K562 (cell line): Measurements from ENCODE around the gene CT45A1. TPM values are rescaled to one million over a fixed set of nuclear protein-coding genes. Genes with fewer than 3 reads are reported as not detected.

Source experiments
- CC2D1A ChIP-seq: fragments of 450-650 bp; IDR thresholded peaks from 2 replicates; pipeline ENCODE4 v1.6.1; 2017; ENCODE audit warnings: mild to moderate bottlenecking
- CXXC5 ChIP-seq: fragments of 250-450 bp; sonication (Bioruptor Pico); IDR thresholded peaks from 2 replicates; pipeline ENCODE4 v1.8.0; 2022; ENCODE audit warnings: inconsistent platforms, mild to moderate bottlenecking, moderate library complexity
- ELF1 ChIP-seq: fragments of 200-800 bp; sonication (Bioruptor generic); IDR thresholded peaks from 2 replicates; pipeline ENCODE4 v1.6.1; 2016; ENCODE audit warnings: missing genetic modification characterization, missing compliant biosample characterization
- ETV6 ChIP-seq, 3 experiments: fragments of 150-350 bp in 1 of 3; sonication (generic) in 1 of 3; formaldehyde crosslinking in 1 of 3; IDR thresholded peaks; 2 replicates each; pipeline versions ENCODE4 v1.6.1 to v1.8.0; 2014 to 2022; ENCODE audit warnings: borderline replicate concordance in 2 of 3, low read depth in 2 of 3, antibody characterized with exemption in 1 of 3, low read length in 1 of 3, mild to moderate bottlenecking in 1 of 3, missing genetic modification reagents in 1 of 3
- FUS ChIP-seq: fragments of 200-400 bp; formaldehyde crosslinking; optimal IDR thresholded peaks from 2 replicates; pipeline ENCODE3; 2017; ENCODE audit warnings: low read depth, low read length
- HIVEP1 ChIP-seq: fragments of 250-450 bp; sonication (Bioruptor Pico); IDR thresholded peaks from 2 replicates; pipeline ENCODE4 v1.4.0; 2020; ENCODE audit warnings: mild to moderate bottlenecking
- KLF16 ChIP-seq: IDR thresholded peaks from 2 replicates; pipeline ENCODE4 v1.6.1; 2016; ENCODE audit warnings: antibody characterized with exemption
- RAD21 ChIP-seq, 2 experiments: fragments of 250-450 bp in 1 of 2; fragments of 450-650 bp in 1 of 2; sonication (Bioruptor Pico) in 1 of 2; formaldehyde crosslinking in 1 of 2; IDR thresholded peaks in 1 of 2; conservative IDR thresholded peaks in 1 of 2; 2 replicates each; pipeline versions ENCODE4 v1.4.0 to v1.8.0; 2020 to 2022; ENCODE audit warnings: mild to moderate bottlenecking in 2 of 2, moderate library complexity in 1 of 2
- SPI1 ChIP-seq: IDR thresholded peaks from 2 replicates; pipeline ENCODE4 v1.6.1; 2011; ENCODE audit warnings: low read depth, low read length, control low read depth, borderline replicate concordance
- SRF ChIP-seq, 2 experiments: fragments of 250-450, 450-650 bp in 1 of 2; sonication (Bioruptor Pico) in 1 of 2; sonication (generic) in 1 of 2; formaldehyde crosslinking; IDR thresholded peaks; 2 replicates each; pipeline versions ENCODE4 v1.5.0 to v1.5.1; 2020 to 2022; ENCODE audit warnings: mild to moderate bottlenecking in 1 of 2, missing genetic modification reagents in 1 of 2
- STAG1 ChIP-seq: sonication (generic); formaldehyde crosslinking; IDR thresholded peaks from 2 replicates; pipeline ENCODE4 v1.5.0; 2020; ENCODE audit warnings: missing genetic modification reagents, borderline replicate concordance
- TAF9B ChIP-seq: fragments of 450-650 bp; IDR thresholded peaks from 2 replicates; pipeline ENCODE4 v1.6.1; 2018; ENCODE audit warnings: mild to moderate bottlenecking; ENCODE audit not compliant: partially characterized antibody
- XRCC3 ChIP-seq: fragments of 450-650 bp; IDR thresholded peaks from 2 replicates; pipeline ENCODE4 v1.6.1; 2017; ENCODE audit warnings: mild to moderate bottlenecking, moderate library complexity
- ZNF764 ChIP-seq: fragments of 250-450 bp; sonication (Bioruptor Pico); IDR thresholded peaks from 2 replicates; pipeline ENCODE4 v1.4.0; 2020; ENCODE audit warnings: low read depth, mild to moderate bottlenecking, moderate library complexity
- polyA plus RNA-seq, 8 experiments: library from polyadenylated mRNA; depleted of rRNA in 4 of 8; stranded (reverse) in 5 of 8; unstranded in 3 of 8; fragments of >200 nt; fragmentation: Nextera tagmentation in 2 of 8; fragmentation: Illumina TruSeq in 1 of 8; extraction: Ambion mirVana in 2 of 8; extraction: Trizol in 1 of 8; gene quantifications; 2 replicates each; pipeline versions ENCODE4 v1.2.1 to v1.2.3, GENCODE V29; 2011 to 2014; ENCODE audit warnings: inconsistent platforms in 1 of 8, missing spikeins in 1 of 8
- total RNA-seq, 7 experiments: library from RNA; depleted of rRNA in 6 of 7; stranded (reverse); fragments of >200 nt in 6 of 7; fragmentation: Illumina TruSeq in 2 of 7; extraction: Trizol in 2 of 7; gene quantifications; 2 replicates each; pipeline versions ENCODE4 v1.2.1 to v1.2.3, GENCODE V29; 2011 to 2021; ENCODE audit warnings: low replicate concordance in 1 of 7
- TF ChIP-seq, protein P1 (sequence below), 2 experiments: fragments of 450-650 bp; formaldehyde crosslinking in 1 of 2; IDR thresholded peaks; 2 replicates each; pipeline versions ENCODE4 v1.4.0 to v1.6.1; 2014 to 2020; ENCODE audit warnings: mild to moderate bottlenecking in 2 of 2, borderline replicate concordance in 1 of 2, low read depth in 1 of 2
- TF ChIP-seq, protein P2 (sequence below), 2 experiments: IDR thresholded peaks; 2 replicates each; pipeline ENCODE4 v1.6.1; 2012; ENCODE audit warnings: improper control_type of control experiment in 2 of 2, low read depth in 2 of 2, low read length in 2 of 2, borderline replicate concordance in 1 of 2

Gene CT45A1
- total and polyA plus RNA-seq, 9 of the 15 experiments (the other 6 are each of a cell fraction or from before 2014, with no cell fraction given) = 0.66 to 5.7 (median 2.5) TPM

DNA sequence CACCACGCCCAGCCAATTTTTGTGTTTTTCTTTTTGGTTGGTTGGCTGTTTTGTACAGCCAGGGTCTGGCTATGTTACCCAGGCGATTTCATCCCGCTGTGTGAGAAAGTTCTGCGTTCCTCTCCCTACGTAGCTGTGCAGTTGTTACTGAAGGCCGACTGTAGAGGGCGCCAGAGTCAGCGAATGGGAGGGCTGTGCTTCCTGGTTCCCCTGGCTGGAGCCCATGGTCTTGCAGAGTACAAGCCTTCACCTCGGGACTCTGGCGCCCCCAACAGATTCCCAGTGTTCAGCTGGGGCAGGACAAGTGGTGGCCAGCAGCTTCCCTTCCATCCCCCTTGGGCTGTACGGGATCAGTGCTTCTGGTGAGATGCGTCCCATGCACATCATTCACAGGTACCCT is 5.6 kb upstream of the CT45A1 start (continued):
- TF ChIP-seq, protein P1, sequence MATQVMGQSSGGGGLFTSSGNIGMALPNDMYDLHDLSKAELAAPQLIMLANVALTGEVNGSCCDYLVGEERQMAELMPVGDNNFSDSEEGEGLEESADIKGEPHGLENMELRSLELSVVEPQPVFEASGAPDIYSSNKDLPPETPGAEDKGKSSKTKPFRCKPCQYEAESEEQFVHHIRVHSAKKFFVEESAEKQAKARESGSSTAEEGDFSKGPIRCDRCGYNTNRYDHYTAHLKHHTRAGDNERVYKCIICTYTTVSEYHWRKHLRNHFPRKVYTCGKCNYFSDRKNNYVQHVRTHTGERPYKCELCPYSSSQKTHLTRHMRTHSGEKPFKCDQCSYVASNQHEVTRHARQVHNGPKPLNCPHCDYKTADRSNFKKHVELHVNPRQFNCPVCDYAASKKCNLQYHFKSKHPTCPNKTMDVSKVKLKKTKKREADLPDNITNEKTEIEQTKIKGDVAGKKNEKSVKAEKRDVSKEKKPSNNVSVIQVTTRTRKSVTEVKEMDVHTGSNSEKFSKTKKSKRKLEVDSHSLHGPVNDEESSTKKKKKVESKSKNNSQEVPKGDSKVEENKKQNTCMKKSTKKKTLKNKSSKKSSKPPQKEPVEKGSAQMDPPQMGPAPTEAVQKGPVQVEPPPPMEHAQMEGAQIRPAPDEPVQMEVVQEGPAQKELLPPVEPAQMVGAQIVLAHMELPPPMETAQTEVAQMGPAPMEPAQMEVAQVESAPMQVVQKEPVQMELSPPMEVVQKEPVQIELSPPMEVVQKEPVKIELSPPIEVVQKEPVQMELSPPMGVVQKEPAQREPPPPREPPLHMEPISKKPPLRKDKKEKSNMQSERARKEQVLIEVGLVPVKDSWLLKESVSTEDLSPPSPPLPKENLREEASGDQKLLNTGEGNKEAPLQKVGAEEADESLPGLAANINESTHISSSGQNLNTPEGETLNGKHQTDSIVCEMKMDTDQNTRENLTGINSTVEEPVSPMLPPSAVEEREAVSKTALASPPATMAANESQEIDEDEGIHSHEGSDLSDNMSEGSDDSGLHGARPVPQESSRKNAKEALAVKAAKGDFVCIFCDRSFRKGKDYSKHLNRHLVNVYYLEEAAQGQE (IDR thresholded peaks at IDR 0.05; ENCODE audit: borderline replicate concordance) = peak; percentile 40; the same call in 1 of the 2 replicates
- TF ChIP-seq, protein P1 (CRISPR knock-in tag; IDR thresholded peaks at IDR 0.05; ENCODE audit: low read depth) = no peak
- no peak for TF ChIP-seq XRCC3
- TF ChIP-seq FUS = no peak
- peak; percentile 32; the same call in 1 of the 2 replicates for TF ChIP-seq CXXC5 (CRISPR knock-in tag)
- no peak for TF ChIP-seq HIVEP1
- TF ChIP-seq ETV6 (IDR thresholded peaks at IDR 0.05; ENCODE audit: borderline replicate concordance in 1 of 2, low read depth in 2 of 2, low read length in 1 of 2) = no peak
- no peak for TF ChIP-seq ETV6 (CRISPR knock-in tag; IDR thresholded peaks at IDR 0.05; ENCODE audit: borderline replicate concordance)
- TF ChIP-seq RAD21 (CRISPR knock-in tag; conservative IDR thresholded peaks at IDR 0.05 in 1 of 2, IDR thresholded peaks at IDR 0.05 in 1 of 2) = peak; percentile 59 to 78
- 0 out of 2 replicates have a peak, but pooled peaks have one; percentile 0 for TF ChIP-seq SPI1
- peak; percentile 39; the same call in 1 of the 2 replicates for TF ChIP-seq CC2D1A
- TF ChIP-seq ZNF764 (CRISPR knock-in tag) = peak; percentile 63; the same call in 1 of the 2 replicates
- 0 out of 2 replicates have a peak, but pooled peaks have one; percentile 23 for TF ChIP-seq KLF16
- peak; percentile 82 for TF ChIP-seq ELF1
- TF ChIP-seq SRF (CRISPR knock-in tag; IDR thresholded peaks at IDR 0.05) = no peak
- no peak for TF ChIP-seq TAF9B
- peak; percentile 72; the same call in 1 of the 2 replicates for TF ChIP-seq STAG1 (CRISPR knock-in tag)
- TF ChIP-seq, protein P2, sequence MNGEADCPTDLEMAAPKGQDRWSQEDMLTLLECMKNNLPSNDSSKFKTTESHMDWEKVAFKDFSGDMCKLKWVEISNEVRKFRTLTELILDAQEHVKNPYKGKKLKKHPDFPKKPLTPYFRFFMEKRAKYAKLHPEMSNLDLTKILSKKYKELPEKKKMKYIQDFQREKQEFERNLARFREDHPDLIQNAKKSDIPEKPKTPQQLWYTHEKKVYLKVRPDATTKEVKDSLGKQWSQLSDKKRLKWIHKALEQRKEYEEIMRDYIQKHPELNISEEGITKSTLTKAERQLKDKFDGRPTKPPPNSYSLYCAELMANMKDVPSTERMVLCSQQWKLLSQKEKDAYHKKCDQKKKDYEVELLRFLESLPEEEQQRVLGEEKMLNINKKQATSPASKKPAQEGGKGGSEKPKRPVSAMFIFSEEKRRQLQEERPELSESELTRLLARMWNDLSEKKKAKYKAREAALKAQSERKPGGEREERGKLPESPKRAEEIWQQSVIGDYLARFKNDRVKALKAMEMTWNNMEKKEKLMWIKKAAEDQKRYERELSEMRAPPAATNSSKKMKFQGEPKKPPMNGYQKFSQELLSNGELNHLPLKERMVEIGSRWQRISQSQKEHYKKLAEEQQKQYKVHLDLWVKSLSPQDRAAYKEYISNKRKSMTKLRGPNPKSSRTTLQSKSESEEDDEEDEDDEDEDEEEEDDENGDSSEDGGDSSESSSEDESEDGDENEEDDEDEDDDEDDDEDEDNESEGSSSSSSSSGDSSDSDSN (IDR thresholded peaks at IDR 0.05; ENCODE audit: borderline replicate concordance in 1 of 2, low read depth in 2 of 2, low read length in 2 of 2) = 0 out of 4 replicates have a peak, but pooled peaks of 1 of the 2 experiments have one; percentile 25
